ENCODE measurements around the gene HSD17B12. TPM values are rescaled to one million over a fixed set of nuclear protein-coding genes. Genes with fewer than 3 reads are reported as not detected.

The HSD17B12 gene
- polyA plus RNA-seq, 2 of the 4 experiments (the other 2 are of a cell fraction) = 102 to 103 TPM

DNA sequence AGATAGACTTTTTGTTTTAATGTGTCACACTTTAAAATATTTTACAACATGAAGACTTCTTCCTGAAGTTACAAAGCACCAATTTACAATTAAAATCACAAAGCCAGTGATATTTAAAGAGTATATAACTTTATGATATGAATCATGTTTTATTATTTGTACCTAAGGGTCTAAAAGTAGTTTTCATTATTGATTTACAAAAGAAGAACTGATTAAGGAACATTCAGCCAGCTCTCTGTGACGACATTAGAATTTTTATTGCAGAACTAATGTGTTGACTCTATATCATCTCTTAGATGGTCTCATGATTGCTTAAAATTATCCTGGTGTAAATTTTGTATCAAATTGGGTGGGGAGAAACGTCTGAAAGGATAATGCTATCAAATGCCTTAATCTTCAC, 117.3 kb downstream of the HSD17B12 start:
- Histone ChIP-seq H3K9me3 (no peaks in the 10 kb centered on the region), H3K4me3 (no peak overlapping the region), H3K4me2 (no peak overlapping the region), H3K4me1 (no peaks in the 10 kb centered on the region), H3K27ac (no peak overlapping the region)
- CTCF ChIA-PET = no interaction called here
- no peak for FAIRE-seq
- POLR2A ChIA-PET = no interaction called here
- WGBS (ENCODE audit: missing lambda C conversion rate) = 82% methylated on average over 2 of the region's 2 CpGs
- ATAC-seq = no peak
- TF ChIP-seq, protein P1, sequence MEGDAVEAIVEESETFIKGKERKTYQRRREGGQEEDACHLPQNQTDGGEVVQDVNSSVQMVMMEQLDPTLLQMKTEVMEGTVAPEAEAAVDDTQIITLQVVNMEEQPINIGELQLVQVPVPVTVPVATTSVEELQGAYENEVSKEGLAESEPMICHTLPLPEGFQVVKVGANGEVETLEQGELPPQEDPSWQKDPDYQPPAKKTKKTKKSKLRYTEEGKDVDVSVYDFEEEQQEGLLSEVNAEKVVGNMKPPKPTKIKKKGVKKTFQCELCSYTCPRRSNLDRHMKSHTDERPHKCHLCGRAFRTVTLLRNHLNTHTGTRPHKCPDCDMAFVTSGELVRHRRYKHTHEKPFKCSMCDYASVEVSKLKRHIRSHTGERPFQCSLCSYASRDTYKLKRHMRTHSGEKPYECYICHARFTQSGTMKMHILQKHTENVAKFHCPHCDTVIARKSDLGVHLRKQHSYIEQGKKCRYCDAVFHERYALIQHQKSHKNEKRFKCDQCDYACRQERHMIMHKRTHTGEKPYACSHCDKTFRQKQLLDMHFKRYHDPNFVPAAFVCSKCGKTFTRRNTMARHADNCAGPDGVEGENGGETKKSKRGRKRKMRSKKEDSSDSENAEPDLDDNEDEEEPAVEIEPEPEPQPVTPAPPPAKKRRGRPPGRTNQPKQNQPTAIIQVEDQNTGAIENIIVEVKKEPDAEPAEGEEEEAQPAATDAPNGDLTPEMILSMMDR (IDR thresholded peaks at IDR 0.05) = no peak
- TF ChIP-seq RAD21 (conservative IDR thresholded peaks at IDR 0.05 in 1 of 2, IDR thresholded peaks at IDR 0.05 in 1 of 2) (no peak), MYC (IDR thresholded peaks at IDR 0.05; ENCODE audit: borderline replicate concordance, low read length) (no peak), HDAC2 (IDR thresholded peaks at IDR 0.05) (no peak), MAFK (IDR thresholded peaks at IDR 0.05; ENCODE audit: partially characterized antibody) (no peak), MAZ (IDR thresholded peaks at IDR 0.05; ENCODE audit: borderline replicate concordance, low read depth, low read length) (no peak), EHMT2 (IDR thresholded peaks at IDR 0.05; ENCODE audit: low read depth) (no peak), RARB (CRISPR knock-in tag; IDR thresholded peaks at IDR 0.05) (no peak)
- TF ChIP-seq, protein P2, sequence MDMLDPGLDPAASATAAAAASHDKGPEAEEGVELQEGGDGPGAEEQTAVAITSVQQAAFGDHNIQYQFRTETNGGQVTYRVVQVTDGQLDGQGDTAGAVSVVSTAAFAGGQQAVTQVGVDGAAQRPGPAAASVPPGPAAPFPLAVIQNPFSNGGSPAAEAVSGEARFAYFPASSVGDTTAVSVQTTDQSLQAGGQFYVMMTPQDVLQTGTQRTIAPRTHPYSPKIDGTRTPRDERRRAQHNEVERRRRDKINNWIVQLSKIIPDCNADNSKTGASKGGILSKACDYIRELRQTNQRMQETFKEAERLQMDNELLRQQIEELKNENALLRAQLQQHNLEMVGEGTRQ (IDR thresholded peaks at IDR 0.05) = no peak
- DNase-seq (ENCODE audit: low read depth in 1 of 2, low spot score in 1 of 2) = no peak

DNA sequence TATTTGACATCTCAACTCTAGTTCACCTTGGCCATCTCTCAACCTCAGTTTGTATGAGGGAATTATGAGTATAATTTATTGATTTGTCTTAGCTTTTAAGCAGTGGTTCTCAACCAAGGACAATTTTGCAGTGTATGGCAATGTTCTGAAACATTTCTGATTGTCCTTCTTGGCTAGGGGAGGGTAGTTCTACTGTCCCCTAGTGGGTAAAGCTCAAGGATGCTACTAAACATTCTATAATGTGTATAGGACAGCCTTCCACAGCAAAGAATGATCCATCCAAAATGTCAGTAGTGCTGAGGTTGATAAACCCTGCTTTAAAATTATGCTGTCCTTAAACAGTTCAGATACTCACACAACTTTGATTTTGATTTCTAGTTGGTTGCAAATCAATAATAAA, 122.0 kb downstream of the HSD17B12 start:
- DNase-seq (ENCODE audit: low read depth in 1 of 2, low spot score in 1 of 2) (no peak), FAIRE-seq (no peak), ATAC-seq (peak in 1 of 2 experiments; percentile 55; a peak in 2 of 6 replicates)
- no peak overlapping the region for H3K4me2 ChIP-seq
- H3K4me3 ChIP-seq = no peak overlapping the region
- CTCF ChIA-PET = interaction anchor here (0.7 to 2.4 kb wide), 2 partner anchors 23 to 28 kb away, joined by 4 to 7 read pairs; no protein-coding TSS in a partner anchor
- H3K4me1 ChIP-seq = no peaks in the 10 kb centered on the region
- H3K9me3 ChIP-seq = 0 out of 3 replicates have a peak, but pooled peaks cover 5% of the 10 kb centered on the region
- H3K27ac ChIP-seq = no peak overlapping the region
- POLR2A ChIA-PET = no interaction called here
- 0 out of 5 replicates have a peak, but pooled peaks of 1 of the 2 experiments have one; percentile 11 for TF ChIP-seq RAD21 (conservative IDR thresholded peaks at IDR 0.05 in 1 of 2, IDR thresholded peaks at IDR 0.05 in 1 of 2)
- no peak for TF ChIP-seq EHMT2 (IDR thresholded peaks at IDR 0.05; ENCODE audit: low read depth)
- TF ChIP-seq, protein P1 (IDR thresholded peaks at IDR 0.05) = 0 out of 3 replicates have a peak, but pooled peaks have one; percentile 22
- no peak for TF ChIP-seq CEBPB (IDR thresholded peaks at IDR 0.05)

DNA sequence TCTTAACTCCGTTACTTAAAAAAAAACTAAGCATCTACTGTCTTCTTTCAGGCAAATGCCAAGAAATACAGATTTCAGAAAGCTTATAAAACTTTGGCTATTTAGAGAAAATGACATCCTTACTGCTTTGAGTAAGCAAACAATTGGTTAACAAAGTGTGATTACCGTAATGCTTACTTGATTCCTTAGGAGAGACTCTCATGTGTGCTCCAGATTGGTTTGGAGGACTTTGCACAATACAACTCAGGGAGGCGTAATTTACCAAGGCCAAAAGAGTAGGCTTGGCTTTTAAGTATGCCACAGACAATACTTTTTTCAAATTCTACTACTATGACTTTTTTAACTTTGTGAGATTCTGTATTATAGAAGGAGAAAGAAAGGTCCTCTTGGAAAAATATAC, 123.2 kb downstream of the HSD17B12 start:
- TF ChIP-seq ZNF302 (CRISPR knock-in tag; IDR thresholded peaks at IDR 0.05) (no peak), KDM5A (IDR thresholded peaks at IDR 0.05) (no peak), CBX8 (IDR thresholded peaks at IDR 0.05) (no peak), JUN (IDR thresholded peaks at IDR 0.05) (no peak), RFX5 (IDR thresholded peaks at IDR 0.05) (no peak), CHD2 (IDR thresholded peaks at IDR 0.05; ENCODE audit: low read length, partially characterized antibody) (no peak), SREBF2 (IDR thresholded peaks at IDR 0.05) (no peak), NR3C1 (IDR thresholded peaks at IDR 0.05) (no peak), FOXS1 (CRISPR knock-in tag; IDR thresholded peaks at IDR 0.05) (no peak), RNF2 (IDR thresholded peaks at IDR 0.05; ENCODE audit: borderline replicate concordance, low read depth) (no peak), ZC3H11A (IDR thresholded peaks at IDR 0.05) (no peak), MAFK (IDR thresholded peaks at IDR 0.05; ENCODE audit: partially characterized antibody) (no peak), CHD4 (IDR thresholded peaks at IDR 0.05; ENCODE audit: borderline replicate concordance) (no peak), HOXB13 (CRISPR knock-in tag; IDR thresholded peaks at IDR 0.05; ENCODE audit: low read depth) (no peak)
- TF ChIP-seq, protein P3, sequence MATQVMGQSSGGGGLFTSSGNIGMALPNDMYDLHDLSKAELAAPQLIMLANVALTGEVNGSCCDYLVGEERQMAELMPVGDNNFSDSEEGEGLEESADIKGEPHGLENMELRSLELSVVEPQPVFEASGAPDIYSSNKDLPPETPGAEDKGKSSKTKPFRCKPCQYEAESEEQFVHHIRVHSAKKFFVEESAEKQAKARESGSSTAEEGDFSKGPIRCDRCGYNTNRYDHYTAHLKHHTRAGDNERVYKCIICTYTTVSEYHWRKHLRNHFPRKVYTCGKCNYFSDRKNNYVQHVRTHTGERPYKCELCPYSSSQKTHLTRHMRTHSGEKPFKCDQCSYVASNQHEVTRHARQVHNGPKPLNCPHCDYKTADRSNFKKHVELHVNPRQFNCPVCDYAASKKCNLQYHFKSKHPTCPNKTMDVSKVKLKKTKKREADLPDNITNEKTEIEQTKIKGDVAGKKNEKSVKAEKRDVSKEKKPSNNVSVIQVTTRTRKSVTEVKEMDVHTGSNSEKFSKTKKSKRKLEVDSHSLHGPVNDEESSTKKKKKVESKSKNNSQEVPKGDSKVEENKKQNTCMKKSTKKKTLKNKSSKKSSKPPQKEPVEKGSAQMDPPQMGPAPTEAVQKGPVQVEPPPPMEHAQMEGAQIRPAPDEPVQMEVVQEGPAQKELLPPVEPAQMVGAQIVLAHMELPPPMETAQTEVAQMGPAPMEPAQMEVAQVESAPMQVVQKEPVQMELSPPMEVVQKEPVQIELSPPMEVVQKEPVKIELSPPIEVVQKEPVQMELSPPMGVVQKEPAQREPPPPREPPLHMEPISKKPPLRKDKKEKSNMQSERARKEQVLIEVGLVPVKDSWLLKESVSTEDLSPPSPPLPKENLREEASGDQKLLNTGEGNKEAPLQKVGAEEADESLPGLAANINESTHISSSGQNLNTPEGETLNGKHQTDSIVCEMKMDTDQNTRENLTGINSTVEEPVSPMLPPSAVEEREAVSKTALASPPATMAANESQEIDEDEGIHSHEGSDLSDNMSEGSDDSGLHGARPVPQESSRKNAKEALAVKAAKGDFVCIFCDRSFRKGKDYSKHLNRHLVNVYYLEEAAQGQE (IDR thresholded peaks at IDR 0.05) = no peak
- TF ChIP-seq, protein P4, sequence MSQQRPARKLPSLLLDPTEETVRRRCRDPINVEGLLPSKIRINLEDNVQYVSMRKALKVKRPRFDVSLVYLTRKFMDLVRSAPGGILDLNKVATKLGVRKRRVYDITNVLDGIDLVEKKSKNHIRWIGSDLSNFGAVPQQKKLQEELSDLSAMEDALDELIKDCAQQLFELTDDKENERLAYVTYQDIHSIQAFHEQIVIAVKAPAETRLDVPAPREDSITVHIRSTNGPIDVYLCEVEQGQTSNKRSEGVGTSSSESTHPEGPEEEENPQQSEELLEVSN (IDR thresholded peaks at IDR 0.05; ENCODE audit: borderline replicate concordance, low read depth) = no peak
- ATAC-seq = no peak
- DNase-seq (ENCODE audit: low read depth in 1 of 2, low spot score in 1 of 2) = no peak
- H3K4me3 ChIP-seq = no peak overlapping the region
- CTCF ChIA-PET = interaction anchor here (1.2 to 2.4 kb wide), 2 partner anchors 22 to 141 kb away, joined by 3 to 7 read pairs; no protein-coding TSS in a partner anchor
- no peak overlapping the region for H3K4me2 ChIP-seq
- no peak overlapping the region for H3K27ac ChIP-seq
- 0 out of 3 replicates have a peak, but pooled peaks cover 5% of the 10 kb centered on the region for H3K9me3 ChIP-seq
- WGBS (ENCODE audit: missing lambda C conversion rate) = 75% methylated on average over 3 of the region's 3 CpGs
- FAIRE-seq = no peak
- no peaks in the 10 kb centered on the region for H3K4me1 ChIP-seq
- POLR2A ChIA-PET = no interaction called here

Data from A549 (cell line).